ENCODE data around the gene COMT.

- TF ChIP-seq, protein P1, sequence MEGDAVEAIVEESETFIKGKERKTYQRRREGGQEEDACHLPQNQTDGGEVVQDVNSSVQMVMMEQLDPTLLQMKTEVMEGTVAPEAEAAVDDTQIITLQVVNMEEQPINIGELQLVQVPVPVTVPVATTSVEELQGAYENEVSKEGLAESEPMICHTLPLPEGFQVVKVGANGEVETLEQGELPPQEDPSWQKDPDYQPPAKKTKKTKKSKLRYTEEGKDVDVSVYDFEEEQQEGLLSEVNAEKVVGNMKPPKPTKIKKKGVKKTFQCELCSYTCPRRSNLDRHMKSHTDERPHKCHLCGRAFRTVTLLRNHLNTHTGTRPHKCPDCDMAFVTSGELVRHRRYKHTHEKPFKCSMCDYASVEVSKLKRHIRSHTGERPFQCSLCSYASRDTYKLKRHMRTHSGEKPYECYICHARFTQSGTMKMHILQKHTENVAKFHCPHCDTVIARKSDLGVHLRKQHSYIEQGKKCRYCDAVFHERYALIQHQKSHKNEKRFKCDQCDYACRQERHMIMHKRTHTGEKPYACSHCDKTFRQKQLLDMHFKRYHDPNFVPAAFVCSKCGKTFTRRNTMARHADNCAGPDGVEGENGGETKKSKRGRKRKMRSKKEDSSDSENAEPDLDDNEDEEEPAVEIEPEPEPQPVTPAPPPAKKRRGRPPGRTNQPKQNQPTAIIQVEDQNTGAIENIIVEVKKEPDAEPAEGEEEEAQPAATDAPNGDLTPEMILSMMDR (IDR thresholded peaks at IDR 0.05; ENCODE audit: borderline replicate concordance, extremely low read depth, low read length, poor library complexity, severe bottlenecking) = no peak
- no peak for TF ChIP-seq EZH2 (IDR thresholded peaks at IDR 0.05; ENCODE audit: borderline replicate concordance, low read depth, low read length, severe bottlenecking)
Observed at GRCh38 chr22:19986410-19987341, 45.1 kb downstream of the COMT start.

All from DND-41 (cell line).